ENCODE data around the gene PHF10. TPM values are rescaled to one million over a fixed set of nuclear protein-coding genes. Genes with fewer than 3 reads are reported as not detected.

Gene PHF10
- total RNA-seq, 4 donors from 2014 or later, result 36.2 to 121 (median 67.5) TPM

GRCh38 chr6:169763308-169763707 lies 39.0 kb upstream of the PHF10 start:
- no peak overlapping the region for H3K27ac ChIP-seq
- H3K4me1 ChIP-seq, result no peaks in the 10 kb centered on the region
- no peaks in the 10 kb centered on the region for H3K9me3 ChIP-seq
- H3K4me3 ChIP-seq, result no peak overlapping the region
- intact Hi-C loops (cut with DNase I; ENCODE audit: low total_unique reads), result no loop called here
- no peaks in the 10 kb centered on the region for H3K36me3 ChIP-seq
- no peaks in the 10 kb centered on the region for H3K27me3 ChIP-seq
- no peak for DNase-seq
- TF ChIP-seq CTCF (IDR thresholded peaks at IDR 0.05), result no peak
- TF ChIP-seq POLR2A (IDR thresholded peaks at IDR 0.05), result no peak

GRCh38 chr6:169755162-169755561 lies 30.9 kb upstream of the PHF10 start:
- no peak for DNase-seq
- no peaks in the 10 kb centered on the region for H3K36me3 ChIP-seq
- H3K4me3 ChIP-seq, result no peak overlapping the region
- no peak for TF ChIP-seq POLR2A (IDR thresholded peaks at IDR 0.05)
- no peak for TF ChIP-seq CTCF (IDR thresholded peaks at IDR 0.05)
- no peaks in the 10 kb centered on the region for H3K4me1 ChIP-seq
- H3K27ac ChIP-seq, result no peak overlapping the region
- H3K9me3 ChIP-seq, result no peaks in the 10 kb centered on the region
- H3K27me3 ChIP-seq, result no peaks in the 10 kb centered on the region
- intact Hi-C loops (cut with DNase I; ENCODE audit: low total_unique reads), result no loop called here

- TF ChIP-seq CTCF (IDR thresholded peaks at IDR 0.05), result no peak
- no peak for TF ChIP-seq POLR2A (IDR thresholded peaks at IDR 0.05)
- DNase-seq, result no peak
These were observed 27.8 kb upstream of the PHF10 start for GRCh38 chr6:169752074-169752623.

GRCh38 chr6:169751242-169752073 lies 27.2 kb upstream of the PHF10 start, which contains the start of the genes DYNLT2 and ERMARD:
DYNLT2 (minus strand) TSS chr6:169751572; CDS start chr6:169751458, 114 bp downstream.
ERMARD (plus strand) TSS chr6:169751622; CDS start chr6:169751658, 36 bp downstream.
- no peaks in the 10 kb centered on the region for H3K36me3 ChIP-seq
- H3K9me3 ChIP-seq, result no peaks in the 10 kb centered on the region
- DNase-seq, result peak; percentile 91 to 94
- H3K27me3 ChIP-seq, result no peaks in the 10 kb centered on the region
- no peaks in the 10 kb centered on the region for H3K4me1 ChIP-seq
- peak; percentile 73 to 90 for TF ChIP-seq POLR2A (IDR thresholded peaks at IDR 0.05)
- TF ChIP-seq CTCF (IDR thresholded peaks at IDR 0.05), result peak in 3 of 4 experiments; percentile 33 to 80 (median 42)
- peak within 1 kb of the TSS; percentile 57 to 90 for H3K4me3 ChIP-seq
- intact Hi-C loops (cut with DNase I; ENCODE audit: low total_unique reads), result no loop called here
- peak within 1 kb of the TSS; percentile 90 to 97 for H3K27ac ChIP-seq

More at GRCh38 chr6:169752074-169752623, 27.8 kb upstream of the PHF10 start:
- Histone ChIP-seq H3K36me3 (no peaks in the 10 kb centered on the region), H3K27me3 (no peaks in the 10 kb centered on the region), H3K27ac (peak overlapping the region; percentile 90 to 97), H3K4me1 (no peaks in the 10 kb centered on the region), H3K4me3 (peak overlapping the region; percentile 57 to 90), H3K9me3 (no peaks in the 10 kb centered on the region)
- intact Hi-C loops (cut with DNase I; ENCODE audit: low total_unique reads), result no loop called here

- TF ChIP-seq CTCF (IDR thresholded peaks at IDR 0.05) (no peak), POLR2A (IDR thresholded peaks at IDR 0.05) (no peak)
- intact Hi-C loops (cut with DNase I; ENCODE audit: low total_unique reads), result no loop called here
- H3K27me3 ChIP-seq, result no peaks in the 10 kb centered on the region
- no peaks in the 10 kb centered on the region for H3K9me3 ChIP-seq
- no peak overlapping the region for H3K27ac ChIP-seq
- H3K4me3 ChIP-seq, result no peak overlapping the region
- no peak for DNase-seq
- H3K4me1 ChIP-seq, result no peaks in the 10 kb centered on the region
- H3K36me3 ChIP-seq, result no peaks in the 10 kb centered on the region
These were observed 22.3 kb upstream of the PHF10 start for GRCh38 chr6:169746556-169746955.

All from uterus (tissue), 4 donors.